HepG2 (cell line): ENCODE measurements around the gene AK8. TPM values are rescaled to one million over a fixed set of nuclear protein-coding genes. Genes with fewer than 3 reads are reported as not detected.

Experiments used
- ATAC-seq: fragments of 200-7000 bp; cut with Tn5 transposase; 3 replicates; pipeline ENCODE4 v1.9.1; 2020; ENCODE audit warnings: mild to moderate bottlenecking, moderate library complexity
- BruUV-seq: library from RNA; stranded (reverse); fragments of 400-500 nt; replicated peaks from 2 replicates; lab custom pipeline; 2021; lab: Mats Ljungman, UMichigan
- CTCF ChIA-PET: fragments of 300-600 bp; formaldehyde crosslinking; extraction: SDS; loops from one replicate; lab custom pipeline; 2021; ENCODE audit warnings: low total read pairs, inconsistent platforms, low intra/inter-chr PET ratio; lab: Yijun Ruan, JAX
- POLR2A ChIA-PET: fragments of 350-600 bp; sonication (Branson Sonifier 250); formaldehyde crosslinking; loops from one replicate; lab custom pipeline; 2020; ENCODE audit warnings: antibody characterized with exemption, inconsistent platforms; lab: Yijun Ruan, JAX
- DNase-seq: peaks from one replicate; pipeline ENCODE4 v3.0.0-alpha.2; 2015; ENCODE audit warnings: low spot score
- FAIRE-seq: peaks from 3 replicates; lab custom pipeline; 2011; peaks lifted over from hg19 to GRCh38; lab: Jason Lieb, UNC
- H2AFZ ChIP-seq: one replicate; pipeline ENCODE4 v1.6.1; 2011; ENCODE audit warnings: low read length, inconsistent platforms
- H3K27ac ChIP-seq: fragments of 300-600 bp; 3 replicates; pipeline ENCODE4 v1.8.0; 2011; ENCODE audit warnings: mixed run types, mild to moderate bottlenecking, mixed read lengths, low read length, inconsistent platforms; ENCODE audit not compliant: insufficient read depth; ENCODE audit errors: extremely low read length
- H3K27me3 ChIP-seq, 2 experiments: fragments of 200-600 bp in 1 of 2; 2 replicates in 1 of 2; 3 replicates in 1 of 2; pipeline versions ENCODE4 v1.6.0 to v1.8.0; 2011; ENCODE audit warnings: low read length in 2 of 2, mild to moderate bottlenecking in 2 of 2, moderate library complexity in 2 of 2, inconsistent platforms in 1 of 2; ENCODE audit not compliant: insufficient read depth in 2 of 2, control insufficient read depth in 1 of 2
- H3K36me3 ChIP-seq, 2 experiments: fragments of 200-600 bp in 1 of 2; replicated peaks in 1 of 2; 2 replicates in 1 of 2; 3 replicates in 1 of 2; pipeline versions ENCODE4 v1.5.1 to v1.8.0; 2011; ENCODE audit warnings: low read length in 2 of 2, inconsistent platforms in 1 of 2; ENCODE audit not compliant: insufficient read depth in 2 of 2, control insufficient read depth in 1 of 2
- H3K4me1 ChIP-seq: 2 replicates; pipeline ENCODE4 v1.5.1; 2012; ENCODE audit warnings: low read length, inconsistent platforms; ENCODE audit not compliant: insufficient read depth
- H3K4me2 ChIP-seq: 2 replicates; pipeline ENCODE4 v1.6.0; 2011; ENCODE audit warnings: low read depth, low read length, inconsistent platforms
- H3K4me3 ChIP-seq, 3 experiments: fragments of 200-600 bp in 1 of 3; sonication (generic), shearing (Covaris generic) in 1 of 3; replicated peaks in 1 of 3; 2 replicates each; pipeline ENCODE4 v1.5.1; 2011 to 2016; ENCODE audit warnings: low read length in 3 of 3, inconsistent platforms in 2 of 3, low read depth in 2 of 3, mild to moderate bottlenecking in 2 of 3, control low read depth in 1 of 3, mixed read lengths in 1 of 3; ENCODE audit not compliant: insufficient read depth in 1 of 3
- H3K79me2 ChIP-seq: one replicate; pipeline ENCODE4 v1.6.1; 2011; ENCODE audit warnings: low read length, inconsistent platforms; ENCODE audit not compliant: insufficient read depth
- H3K9ac ChIP-seq: 2 replicates; pipeline ENCODE4 v1.6.0; 2011; ENCODE audit warnings: mild to moderate bottlenecking, low read depth, low read length, inconsistent platforms; ENCODE audit not compliant: insufficient read depth
- H3K9me3 ChIP-seq: 2 replicates; pipeline ENCODE4 v1.5.1; 2012; ENCODE audit warnings: mild to moderate bottlenecking, low read length
- H4K20me1 ChIP-seq: 2 replicates; pipeline ENCODE4 v1.6.0; 2011; ENCODE audit warnings: inconsistent platforms, mild to moderate bottlenecking, low read length, moderate library complexity; ENCODE audit not compliant: insufficient read depth
- CREB1 ChIP-seq, 2 experiments: fragments of 450-650 bp in 1 of 2; IDR thresholded peaks; 2 replicates each; pipeline ENCODE4 v1.6.1; 2016 to 2017; ENCODE audit warnings: control low read depth in 1 of 2, mild to moderate bottlenecking in 1 of 2, missing compliant biosample characterization in 1 of 2, missing genetic modification characterization in 1 of 2
- ZFAT ChIP-seq: sonication (generic); formaldehyde crosslinking; conservative IDR thresholded peaks from 2 replicates; pipeline ENCODE4 v1.8.1; 2023; ENCODE audit warnings: missing genetic modification reagents, inconsistent platforms
- ZNF33B ChIP-seq: sonication (generic); formaldehyde crosslinking; IDR thresholded peaks from 2 replicates; pipeline ENCODE4 v1.5.1; 2020; ENCODE audit warnings: mild to moderate bottlenecking, missing genetic modification reagents
- WGBS: methylation state at CpG from one replicate; pipeline ENCODE4 v1.1.6; 2017; ENCODE audit warnings: low lambda C conversion rate; 5-methylcytosine and 5-hydroxymethylcytosine counted together
- in situ Hi-C: cut with HindIII; loops from 2 replicates; pipeline ENCODE4 v1.10.0; 2017; ENCODE audit warnings: low pct_unique_long_range_greater_than_20kb; ENCODE audit not compliant: extremely low pct_ligation_motif_present
- intact Hi-C: fragments of 100-400 bp; cut with micrococcal nuclease; formaldehyde crosslinking; loops from one replicate; pipeline ENCODE4 v1.10.0; 2022; ENCODE audit not compliant: unreplicated experiment
- polyA plus RNA-seq, 8 experiments: library from polyadenylated mRNA; depleted of rRNA in 3 of 8; stranded (reverse) in 7 of 8; unstranded in 1 of 8; fragments of >200 nt; fragmentation: Illumina TruSeq in 4 of 8; extraction: Trizol in 4 of 8; gene quantifications; 2 replicates each; pipeline versions ENCODE4 v1.2.1 to v1.2.3, GENCODE V29; 2011 to 2016; ENCODE audit warnings: low read depth in 4 of 8, missing spikeins in 1 of 8, mixed read lengths in 1 of 8; ENCODE audit not compliant: insufficient read depth in 1 of 8
- total RNA-seq, 5 experiments: library from RNA; depleted of rRNA; stranded (reverse); fragments of >200 nt; fragmentation: Illumina TruSeq; extraction: Trizol; gene quantifications; 2 replicates each; pipeline ENCODE4 v1.2.3, GENCODE V29; 2016; ENCODE audit warnings: low read depth in 1 of 5
- TF ChIP-seq, protein P1 (sequence below): IDR thresholded peaks from 2 replicates; pipeline ENCODE4 v1.6.1; 2016; ENCODE audit warnings: control low read depth
- TF ChIP-seq, protein P2 (sequence below): IDR thresholded peaks from 2 replicates; pipeline ENCODE4 v1.6.1; 2016; ENCODE audit warnings: low read depth
- TF ChIP-seq, protein P3 (sequence below): sonication (generic); formaldehyde crosslinking; IDR thresholded peaks from 2 replicates; pipeline ENCODE4 v1.8.0; 2022; ENCODE audit warnings: mild to moderate bottlenecking, missing genetic modification reagents, moderate library complexity
- TF ChIP-seq, protein P4 (sequence below): sonication (generic); formaldehyde crosslinking; IDR thresholded peaks from 2 replicates; pipeline ENCODE4 v1.9.0; 2021; ENCODE audit warnings: mild to moderate bottlenecking, missing genetic modification reagents

AK8 gene
- total and polyA plus RNA-seq, 2 of the 13 experiments (the other 11 are each of a cell fraction or from before 2014, with no cell fraction given) = 0.11 TPM; not detected in 1

DNA sequence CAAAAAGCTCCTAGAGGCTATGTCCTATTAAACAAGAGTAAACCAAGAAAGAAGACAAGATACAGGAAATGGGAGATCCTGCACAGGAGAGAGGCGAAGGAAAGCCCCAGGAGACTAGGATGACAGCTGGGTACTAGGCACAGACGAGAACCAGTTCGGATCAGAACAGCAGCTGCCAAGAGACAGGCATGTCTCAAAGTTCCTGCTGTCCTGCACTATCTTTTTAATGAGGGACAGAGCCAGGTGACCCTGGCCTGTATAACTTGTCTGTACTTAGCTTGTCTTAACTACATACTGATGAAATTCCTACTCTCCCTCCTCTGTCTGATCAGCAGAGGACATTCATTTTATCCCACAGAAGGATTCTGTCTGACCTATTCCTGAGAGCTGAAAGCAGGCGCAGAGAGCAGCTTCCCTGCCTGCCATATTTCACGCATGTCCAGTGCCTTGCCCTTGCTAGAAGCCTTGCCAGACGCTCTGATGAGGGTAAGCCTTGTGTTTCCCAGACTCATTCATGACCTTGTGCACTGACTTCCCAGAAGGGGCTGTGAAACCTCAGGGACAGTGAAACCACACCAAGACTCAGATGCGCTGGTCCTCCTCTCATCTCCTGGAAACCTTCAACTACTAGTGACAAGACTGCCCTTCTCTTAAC, 41.7 kb upstream of the AK8 start:
- CTCF ChIA-PET = no interaction called here
- WGBS = 97% methylated on average over 7 of the region's 7 CpGs

More for the DNA sequence above, 41.7 kb upstream of the AK8 start:
- DNase-seq (no peak), FAIRE-seq (no peak), ATAC-seq (no peak)
- no peak overlapping the region for H3K9ac ChIP-seq
- intact Hi-C loops = no loop called here
- H3K36me3 ChIP-seq = peaks cover 27 to 83% of the 10 kb centered on the region in 2 experiments
- H4K20me1 ChIP-seq = no peaks in the 10 kb centered on the region
- no peak overlapping the region for H3K4me2 ChIP-seq
- in situ Hi-C loops = no loop called here
- POLR2A ChIA-PET = no interaction called here
- no peaks in the 10 kb centered on the region for H3K27me3 ChIP-seq
- TF ChIP-seq, protein P1, sequence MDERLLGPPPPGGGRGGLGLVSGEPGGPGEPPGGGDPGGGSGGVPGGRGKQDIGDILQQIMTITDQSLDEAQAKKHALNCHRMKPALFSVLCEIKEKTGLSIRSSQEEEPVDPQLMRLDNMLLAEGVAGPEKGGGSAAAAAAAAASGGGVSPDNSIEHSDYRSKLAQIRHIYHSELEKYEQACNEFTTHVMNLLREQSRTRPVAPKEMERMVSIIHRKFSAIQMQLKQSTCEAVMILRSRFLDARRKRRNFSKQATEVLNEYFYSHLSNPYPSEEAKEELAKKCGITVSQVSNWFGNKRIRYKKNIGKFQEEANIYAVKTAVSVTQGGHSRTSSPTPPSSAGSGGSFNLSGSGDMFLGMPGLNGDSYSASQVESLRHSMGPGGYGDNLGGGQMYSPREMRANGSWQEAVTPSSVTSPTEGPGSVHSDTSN (CRISPR knock-in tag) = no peak
- TF ChIP-seq ZFAT (no peak), CREB1 (IDR thresholded peaks at IDR 0.05) (no peak), CREB1 (CRISPR knock-in tag; IDR thresholded peaks at IDR 0.05) (no peak), ZNF33B (no peak)
- TF ChIP-seq, protein P2, sequence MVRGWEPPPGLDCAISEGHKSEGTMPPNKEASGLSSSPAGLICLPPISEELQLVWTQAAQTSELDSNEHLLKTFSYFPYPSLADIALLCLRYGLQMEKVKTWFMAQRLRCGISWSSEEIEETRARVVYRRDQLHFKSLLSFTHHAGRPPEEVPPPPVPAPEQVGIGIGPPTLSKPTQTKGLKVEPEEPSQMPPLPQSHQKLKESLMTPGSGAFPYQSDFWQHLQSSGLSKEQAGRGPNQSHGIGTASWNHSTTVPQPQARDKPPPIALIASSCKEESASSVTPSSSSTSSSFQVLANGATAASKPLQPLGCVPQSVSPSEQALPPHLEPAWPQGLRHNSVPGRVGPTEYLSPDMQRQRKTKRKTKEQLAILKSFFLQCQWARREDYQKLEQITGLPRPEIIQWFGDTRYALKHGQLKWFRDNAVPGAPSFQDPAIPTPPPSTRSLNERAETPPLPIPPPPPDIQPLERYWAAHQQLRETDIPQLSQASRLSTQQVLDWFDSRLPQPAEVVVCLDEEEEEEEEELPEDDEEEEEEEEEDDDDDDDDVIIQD (CRISPR knock-in tag) = no peak
- TF ChIP-seq, protein P3, sequence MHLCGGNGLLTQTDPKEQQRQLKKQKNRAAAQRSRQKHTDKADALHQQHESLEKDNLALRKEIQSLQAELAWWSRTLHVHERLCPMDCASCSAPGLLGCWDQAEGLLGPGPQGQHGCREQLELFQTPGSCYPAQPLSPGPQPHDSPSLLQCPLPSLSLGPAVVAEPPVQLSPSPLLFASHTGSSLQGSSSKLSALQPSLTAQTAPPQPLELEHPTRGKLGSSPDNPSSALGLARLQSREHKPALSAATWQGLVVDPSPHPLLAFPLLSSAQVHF (CRISPR knock-in tag) = no peak
- TF ChIP-seq, protein P4, sequence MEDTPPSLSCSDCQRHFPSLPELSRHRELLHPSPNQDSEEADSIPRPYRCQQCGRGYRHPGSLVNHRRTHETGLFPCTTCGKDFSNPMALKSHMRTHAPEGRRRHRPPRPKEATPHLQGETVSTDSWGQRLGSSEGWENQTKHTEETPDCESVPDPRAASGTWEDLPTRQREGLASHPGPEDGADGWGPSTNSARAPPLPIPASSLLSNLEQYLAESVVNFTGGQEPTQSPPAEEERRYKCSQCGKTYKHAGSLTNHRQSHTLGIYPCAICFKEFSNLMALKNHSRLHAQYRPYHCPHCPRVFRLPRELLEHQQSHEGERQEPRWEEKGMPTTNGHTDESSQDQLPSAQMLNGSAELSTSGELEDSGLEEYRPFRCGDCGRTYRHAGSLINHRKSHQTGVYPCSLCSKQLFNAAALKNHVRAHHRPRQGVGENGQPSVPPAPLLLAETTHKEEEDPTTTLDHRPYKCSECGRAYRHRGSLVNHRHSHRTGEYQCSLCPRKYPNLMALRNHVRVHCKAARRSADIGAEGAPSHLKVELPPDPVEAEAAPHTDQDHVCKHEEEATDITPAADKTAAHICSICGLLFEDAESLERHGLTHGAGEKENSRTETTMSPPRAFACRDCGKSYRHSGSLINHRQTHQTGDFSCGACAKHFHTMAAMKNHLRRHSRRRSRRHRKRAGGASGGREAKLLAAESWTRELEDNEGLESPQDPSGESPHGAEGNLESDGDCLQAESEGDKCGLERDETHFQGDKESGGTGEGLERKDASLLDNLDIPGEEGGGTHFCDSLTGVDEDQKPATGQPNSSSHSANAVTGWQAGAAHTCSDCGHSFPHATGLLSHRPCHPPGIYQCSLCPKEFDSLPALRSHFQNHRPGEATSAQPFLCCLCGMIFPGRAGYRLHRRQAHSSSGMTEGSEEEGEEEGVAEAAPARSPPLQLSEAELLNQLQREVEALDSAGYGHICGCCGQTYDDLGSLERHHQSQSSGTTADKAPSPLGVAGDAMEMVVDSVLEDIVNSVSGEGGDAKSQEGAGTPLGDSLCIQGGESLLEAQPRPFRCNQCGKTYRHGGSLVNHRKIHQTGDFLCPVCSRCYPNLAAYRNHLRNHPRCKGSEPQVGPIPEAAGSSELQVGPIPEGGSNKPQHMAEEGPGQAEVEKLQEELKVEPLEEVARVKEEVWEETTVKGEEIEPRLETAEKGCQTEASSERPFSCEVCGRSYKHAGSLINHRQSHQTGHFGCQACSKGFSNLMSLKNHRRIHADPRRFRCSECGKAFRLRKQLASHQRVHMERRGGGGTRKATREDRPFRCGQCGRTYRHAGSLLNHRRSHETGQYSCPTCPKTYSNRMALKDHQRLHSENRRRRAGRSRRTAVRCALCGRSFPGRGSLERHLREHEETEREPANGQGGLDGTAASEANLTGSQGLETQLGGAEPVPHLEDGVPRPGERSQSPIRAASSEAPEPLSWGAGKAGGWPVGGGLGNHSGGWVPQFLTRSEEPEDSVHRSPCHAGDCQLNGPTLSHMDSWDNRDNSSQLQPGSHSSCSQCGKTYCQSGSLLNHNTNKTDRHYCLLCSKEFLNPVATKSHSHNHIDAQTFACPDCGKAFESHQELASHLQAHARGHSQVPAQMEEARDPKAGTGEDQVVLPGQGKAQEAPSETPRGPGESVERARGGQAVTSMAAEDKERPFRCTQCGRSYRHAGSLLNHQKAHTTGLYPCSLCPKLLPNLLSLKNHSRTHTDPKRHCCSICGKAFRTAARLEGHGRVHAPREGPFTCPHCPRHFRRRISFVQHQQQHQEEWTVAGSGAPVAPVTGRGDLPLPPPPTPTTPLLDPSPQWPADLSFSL = no peak
- H3K4me1 ChIP-seq = no peaks in the 10 kb centered on the region
- H3K4me3 ChIP-seq = no peak overlapping the region
- BruUV-seq = no TSS peak
- H3K27ac ChIP-seq = no peak overlapping the region
- H3K79me2 ChIP-seq = no peaks in the 10 kb centered on the region
- H3K9me3 ChIP-seq = no peaks in the 10 kb centered on the region
- no peak overlapping the region for H2AFZ ChIP-seq
